ENCODE measurements around the gene DISP3.

Gene DISP3

GRCh38 chr1:11488966-11489625 is 10.1 kb downstream of the DISP3 start:
- DNase-seq = no peak

- DNase-seq = no peak
These were observed 13.3 kb downstream of the DISP3 start for GRCh38 chr1:11492235-11492634.

- DNase-seq = no peak
These were observed 15.2 kb downstream of the DISP3 start for GRCh38 chr1:11493972-11494655.

- DNase-seq = no peak
These were observed 15.8 kb downstream of the DISP3 start for GRCh38 chr1:11494771-11495170.

- DNase-seq = no peak
These were observed 16.6 kb downstream of the DISP3 start for GRCh38 chr1:11495579-11495978.

- no peak for DNase-seq
These were observed 17.7 kb downstream of the DISP3 start for GRCh38 chr1:11496551-11497080.

GRCh38 chr1:11498956-11499594 is 20.1 kb downstream of the DISP3 start:
- no peak for DNase-seq

GRCh38 chr1:11499601-11500331 is 20.8 kb downstream of the DISP3 start:
- DNase-seq = no peak

GRCh38 chr1:11500881-11501280 is 21.9 kb downstream of the DISP3 start:
- no peak for DNase-seq

GRCh38 chr1:11501491-11501897 is 22.5 kb downstream of the DISP3 start:
- no peak for DNase-seq

- no peak for DNase-seq
These were observed 23.0 kb downstream of the DISP3 start for GRCh38 chr1:11501906-11502485.

GRCh38 chr1:11502516-11502915 is 23.6 kb downstream of the DISP3 start:
- DNase-seq = no peak

GRCh38 chr1:11504599-11504998 is 25.6 kb downstream of the DISP3 start:
- DNase-seq = no peak

GRCh38 chr1:11505591-11506538 is 26.9 kb downstream of the DISP3 start:
- DNase-seq = no peak

GRCh38 chr1:11507309-11507708 is 28.4 kb downstream of the DISP3 start:
- no peak for DNase-seq

- DNase-seq = no peak
These were observed 34.7 kb downstream of the DISP3 start for GRCh38 chr1:11513681-11514080.

- DNase-seq = no peak
These were observed 35.4 kb downstream of the DISP3 start for GRCh38 chr1:11514366-11514765.

GRCh38 chr1:11515368-11516300 is 36.7 kb downstream of the DISP3 start:
- no peak for DNase-seq

GRCh38 chr1:11516961-11517635 is 38.1 kb downstream of the DISP3 start:
- DNase-seq = no peak

Measured in stimulated activated CD4-positive, alpha-beta T cell treated with anti-CD3 and anti-CD28 coated beads, Interleukin-4, amount 100 ng/mL, for 1 hour (primary cell).